ENCODE data around the gene PTPRG.

PTPRG gene

DNA sequence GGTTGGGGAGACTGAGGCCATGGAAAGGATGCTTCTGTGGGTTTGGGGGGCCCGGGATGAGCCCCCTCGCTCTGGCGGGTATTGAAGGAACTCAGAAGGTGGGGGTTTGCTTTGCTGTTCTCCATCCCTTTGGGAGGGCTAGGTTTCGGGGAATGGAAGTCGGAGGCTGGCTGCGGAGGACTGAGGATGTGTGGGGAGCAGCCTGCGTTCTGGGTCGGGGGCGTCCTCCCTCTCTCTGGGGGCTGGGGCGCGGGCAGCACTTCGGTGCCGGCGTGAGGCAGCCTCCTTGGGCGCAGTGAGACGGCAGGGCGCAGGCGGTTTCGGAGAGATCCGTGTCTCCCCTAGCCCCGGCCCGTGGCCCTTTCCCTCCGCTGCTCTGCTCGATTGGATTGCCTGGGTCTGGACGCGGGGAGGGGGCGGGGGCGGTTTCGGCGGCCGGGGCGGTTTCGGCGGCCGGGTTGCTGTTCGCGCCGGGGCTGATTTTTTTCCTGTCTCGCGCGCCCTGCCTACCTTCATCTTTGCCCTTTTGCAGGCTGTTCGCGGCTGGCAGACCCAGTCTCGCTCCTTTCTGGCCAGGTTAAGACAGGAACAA, 1.4 kb downstream of the PTPRG start:
- peak; percentile 21 for DNase-seq (ENCODE audit: low spot score)

DNA sequence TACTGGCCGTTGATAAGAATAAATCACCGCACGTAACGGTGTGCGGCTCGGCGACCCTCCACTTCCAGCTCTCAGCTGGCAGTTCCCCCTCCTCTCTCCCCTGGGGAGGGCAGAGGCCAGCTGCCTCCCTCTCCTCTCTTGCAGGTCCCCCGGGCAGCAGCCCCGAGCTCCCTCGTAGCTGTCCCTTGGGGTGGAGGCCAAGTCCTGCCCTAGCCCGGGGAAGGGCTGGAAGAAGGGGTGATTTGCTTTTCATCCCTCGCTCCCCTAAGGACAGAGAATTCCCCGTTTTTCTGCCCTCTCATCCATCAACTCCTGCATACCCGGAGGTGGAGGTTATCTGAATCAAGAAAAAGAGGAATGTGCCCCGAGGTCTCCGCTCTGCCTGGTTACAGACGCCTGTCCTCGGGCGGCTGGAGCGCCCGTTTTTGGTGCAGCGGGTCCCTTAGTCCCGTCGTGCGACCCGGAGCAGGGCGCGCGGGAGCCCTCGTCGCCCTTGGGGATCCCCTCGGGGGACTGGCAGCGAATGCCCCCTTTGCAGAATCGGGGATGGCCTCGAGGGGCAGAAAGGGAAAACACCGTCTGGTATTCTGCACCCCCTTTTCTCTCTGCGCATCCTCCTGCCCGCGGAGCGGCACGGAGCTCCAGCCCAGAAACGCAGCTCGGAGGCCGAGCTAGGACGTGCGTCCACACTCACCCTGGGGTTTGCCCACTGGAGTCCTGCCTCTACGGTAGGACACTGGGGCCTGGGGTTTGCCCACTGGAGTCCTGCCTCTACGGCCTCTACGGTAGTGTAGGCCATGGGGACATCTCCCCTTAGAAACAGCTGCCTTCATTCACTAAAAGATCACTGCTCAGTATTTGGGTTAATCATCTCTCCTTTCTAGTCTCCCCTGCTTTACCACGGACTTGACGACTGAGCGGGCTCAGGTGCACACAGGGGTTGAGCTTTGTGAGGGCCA, 2.2 kb downstream of the PTPRG start:
- DNase-seq (ENCODE audit: low spot score) = peak; percentile 17

DNA sequence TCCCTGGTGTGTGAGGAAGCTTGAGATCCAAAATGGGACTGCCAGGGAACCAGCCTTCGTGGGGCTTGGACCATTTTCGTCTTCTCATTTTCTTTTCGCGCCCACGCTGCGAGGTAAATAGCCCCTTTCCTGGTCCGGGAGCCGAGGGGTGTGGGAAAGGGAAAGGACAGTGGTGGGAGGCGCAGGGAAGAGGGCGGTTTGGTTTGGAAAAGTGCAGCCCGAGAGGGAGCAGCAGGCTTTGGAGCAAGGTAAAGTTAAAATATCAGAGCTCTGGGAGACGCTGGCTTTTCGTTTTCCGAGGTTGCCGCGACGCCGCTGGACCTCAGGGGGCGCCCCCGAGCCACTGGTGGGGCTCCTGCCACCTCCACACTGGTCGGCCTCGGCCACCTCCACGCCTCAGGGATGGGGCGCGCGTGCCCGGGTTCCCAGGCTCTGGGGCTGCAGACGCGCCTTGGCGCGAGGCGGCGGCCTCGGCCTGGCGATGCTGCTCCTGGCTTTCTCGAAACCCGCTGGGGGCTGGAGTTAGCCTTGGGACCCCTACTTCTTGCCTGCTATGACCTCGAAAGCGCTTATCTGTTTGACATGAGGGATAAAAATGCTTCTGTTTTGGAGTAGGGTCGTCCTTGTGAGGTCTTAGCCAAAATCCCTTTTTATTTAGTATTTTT, 3.2 kb downstream of the PTPRG start:
- DNase-seq (ENCODE audit: low spot score) = peak; percentile 52

DNA sequence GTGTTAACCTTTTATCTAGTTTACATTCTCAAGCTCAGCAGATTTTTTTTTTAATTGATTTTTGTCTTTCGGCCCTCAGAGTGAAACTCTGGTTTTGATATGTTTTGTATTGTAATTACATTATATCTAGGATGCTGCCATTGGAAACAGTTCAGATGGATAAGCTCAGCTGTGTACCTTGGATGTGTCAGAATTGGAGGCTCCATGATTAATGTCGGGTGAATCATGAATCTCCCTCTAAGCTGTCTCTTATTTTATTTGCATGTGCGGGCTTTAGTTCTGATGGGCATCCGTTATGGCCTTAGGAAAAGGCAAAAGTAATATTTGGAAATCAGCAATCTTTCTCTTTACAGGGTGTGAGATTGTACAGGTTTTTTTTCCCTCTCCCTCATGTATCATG, 4.2 kb downstream of the PTPRG start:
- no peak for DNase-seq (ENCODE audit: low spot score)

DNA sequence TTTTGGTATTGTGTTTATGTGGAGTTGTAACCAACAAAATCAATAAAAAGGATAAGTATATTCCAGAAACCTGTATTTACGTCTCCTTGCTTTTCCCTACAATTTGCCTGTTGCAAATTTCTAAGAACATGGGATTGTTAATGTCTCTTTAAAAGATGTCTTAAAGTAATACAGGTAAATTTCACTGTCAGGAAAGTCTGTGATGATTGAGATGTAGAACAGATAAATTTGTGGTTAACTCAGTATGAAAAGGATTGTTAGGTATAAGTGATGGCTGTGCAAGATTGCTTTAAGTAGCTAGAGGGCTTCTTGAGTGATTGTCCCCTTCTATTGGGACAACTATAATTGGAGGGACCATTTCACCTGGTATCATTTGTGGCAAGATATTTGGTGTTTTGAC, 6.8 kb downstream of the PTPRG start:
- DNase-seq (ENCODE audit: low spot score) = no peak

DNA sequence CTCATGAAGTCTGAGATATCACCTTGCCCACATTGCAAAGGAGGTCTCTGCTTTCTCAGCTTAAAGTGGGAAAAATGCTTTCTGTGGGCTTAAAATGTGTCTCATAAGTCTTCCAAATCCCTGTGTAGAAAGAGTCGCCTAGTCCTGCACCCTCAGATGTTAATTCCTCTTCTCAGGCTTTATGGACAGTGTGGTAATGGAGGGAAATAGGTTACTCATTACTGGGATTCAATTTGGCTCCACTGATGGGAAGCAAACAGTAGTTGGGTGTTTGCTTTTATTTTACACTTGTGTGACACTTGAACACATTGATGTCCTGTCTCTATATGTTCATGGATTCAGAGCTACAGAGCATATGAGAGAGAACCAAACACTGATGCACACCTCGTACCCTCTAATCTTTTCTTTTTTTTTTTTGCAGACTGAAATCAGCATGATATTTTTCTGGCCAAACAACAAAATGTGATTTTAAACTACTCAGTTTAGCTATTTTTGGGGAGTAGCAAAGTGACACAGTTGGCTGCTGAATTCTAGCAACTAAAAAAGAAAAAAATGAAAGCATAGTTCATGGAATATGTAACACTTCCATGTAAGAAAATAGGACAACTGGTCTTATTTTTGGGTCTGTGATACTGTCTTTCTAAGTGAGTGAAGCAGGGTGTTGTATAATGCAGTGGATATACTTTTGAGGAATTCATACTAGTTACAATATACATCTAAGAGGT, 8.6 kb downstream of the PTPRG start:
- DNase-seq (ENCODE audit: low spot score) = no peak

DNA sequence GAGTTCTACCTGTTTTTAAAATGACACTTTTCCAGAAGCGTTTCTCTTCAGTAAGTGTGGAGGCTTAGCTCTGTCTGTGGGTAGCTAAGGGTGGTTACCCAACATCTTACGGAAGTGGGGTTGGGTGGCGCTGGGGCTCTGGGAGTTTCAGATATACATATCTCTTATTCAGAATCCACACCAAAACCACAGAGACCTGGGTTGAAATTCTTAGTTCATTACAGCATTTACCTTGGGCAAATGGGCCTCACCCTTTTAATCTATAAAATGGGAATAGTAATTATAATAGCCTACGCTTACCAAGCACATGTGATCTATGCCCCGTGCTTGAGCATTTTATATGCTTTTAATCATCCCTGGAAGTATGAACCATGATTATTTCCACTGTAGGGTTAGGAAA, 9.4 kb downstream of the PTPRG start:
- DNase-seq (ENCODE audit: low spot score) = no peak

DNA sequence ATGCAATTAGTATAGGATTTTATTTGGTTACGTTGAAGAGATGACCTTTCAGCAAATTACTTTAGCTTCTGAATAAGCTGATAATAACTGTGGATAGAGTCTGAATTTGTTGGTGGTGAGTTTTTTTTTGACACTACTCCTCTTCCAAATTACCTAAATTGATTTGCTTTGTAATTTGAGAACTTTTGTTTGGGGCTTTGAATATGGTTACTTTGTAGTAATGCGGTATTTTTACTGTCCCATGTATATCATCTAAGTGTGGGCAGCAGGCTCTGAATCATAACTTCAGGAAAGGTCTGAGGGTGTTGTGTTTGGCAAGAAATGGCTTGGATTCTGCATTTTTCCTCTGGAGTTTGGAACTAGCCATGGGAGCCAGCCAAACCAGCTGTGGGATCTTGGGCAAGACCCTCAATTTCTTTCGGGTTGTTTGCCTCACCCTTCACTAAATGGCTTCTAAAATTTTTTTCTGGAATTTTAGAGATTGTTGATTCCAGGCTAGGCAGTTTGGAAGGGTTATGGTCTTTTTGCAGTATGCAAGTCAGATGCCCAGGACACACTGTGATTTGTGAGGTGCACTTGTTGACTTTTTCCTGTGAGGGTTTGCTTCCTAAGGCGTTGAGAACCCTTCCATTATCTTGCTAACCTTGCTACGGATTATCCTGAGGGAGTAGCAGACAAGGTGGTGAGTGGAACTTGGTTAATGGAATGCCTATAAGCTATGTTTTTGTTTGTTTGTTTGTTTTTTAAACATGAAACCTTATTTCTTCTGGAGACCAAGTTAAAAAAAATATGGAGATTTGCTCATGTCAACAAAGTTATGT, 10.4 kb downstream of the PTPRG start:
- DNase-seq (ENCODE audit: low spot score) = no peak

DNA sequence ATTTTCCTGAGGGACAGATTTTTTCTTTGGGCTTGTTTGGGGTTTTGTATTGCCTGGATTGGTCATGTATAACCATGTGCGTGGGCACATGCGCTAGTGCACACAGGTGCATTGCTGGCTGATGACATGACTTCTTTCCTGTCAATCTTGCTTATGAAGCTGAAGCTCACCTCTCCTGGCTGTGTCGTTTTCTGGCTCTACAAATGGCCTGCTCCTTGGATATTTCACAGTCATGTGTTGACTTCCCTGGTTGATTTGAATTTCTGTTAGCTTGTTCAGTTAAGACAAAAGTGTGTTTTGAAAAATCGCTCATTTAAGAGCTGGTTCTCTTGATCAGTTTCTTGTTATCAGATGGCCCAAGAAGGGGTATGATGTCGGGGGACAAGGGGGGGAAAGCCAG, 11.5 kb downstream of the PTPRG start:
- DNase-seq (ENCODE audit: low spot score) = no peak

DNA sequence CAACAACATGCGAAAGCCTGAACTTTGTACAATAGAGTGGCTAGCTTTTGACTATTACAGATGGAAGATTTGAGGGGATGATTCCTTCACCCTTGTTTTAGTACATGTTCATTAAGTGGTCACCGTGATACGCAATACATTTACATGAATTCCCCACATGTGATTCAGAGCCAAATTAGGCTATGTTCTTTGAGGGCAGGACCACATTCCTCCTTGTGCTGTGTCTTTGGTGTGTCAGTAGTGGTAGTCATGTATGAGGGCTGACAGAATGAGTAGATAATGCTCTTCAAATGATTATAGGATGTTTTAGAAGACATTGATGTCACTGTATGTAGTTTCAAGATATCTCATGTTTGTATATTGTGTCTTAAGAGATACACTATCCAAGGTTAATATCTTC, 12.1 kb downstream of the PTPRG start:
- no peak for DNase-seq (ENCODE audit: low spot score)

DNA sequence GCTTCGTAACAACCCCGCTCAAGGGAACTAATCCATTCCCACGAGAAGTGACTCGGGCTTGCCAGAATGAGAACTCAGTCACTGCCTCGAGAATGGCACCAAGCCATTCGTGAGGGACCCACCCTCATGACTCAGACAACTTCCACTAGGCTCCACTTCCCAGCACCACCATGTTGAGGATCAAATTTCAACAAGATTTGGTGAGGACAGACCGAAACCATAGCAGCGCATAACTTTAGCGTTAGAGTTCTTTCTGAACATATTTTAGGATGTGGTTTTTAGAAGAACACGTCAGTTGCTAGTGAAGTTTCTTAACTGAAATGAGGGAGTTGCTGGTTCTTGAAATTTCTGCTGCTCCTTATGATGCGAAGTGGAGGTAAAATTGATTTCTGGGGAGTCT, 13.5 kb downstream of the PTPRG start:
- no peak for DNase-seq (ENCODE audit: low spot score)

DNA sequence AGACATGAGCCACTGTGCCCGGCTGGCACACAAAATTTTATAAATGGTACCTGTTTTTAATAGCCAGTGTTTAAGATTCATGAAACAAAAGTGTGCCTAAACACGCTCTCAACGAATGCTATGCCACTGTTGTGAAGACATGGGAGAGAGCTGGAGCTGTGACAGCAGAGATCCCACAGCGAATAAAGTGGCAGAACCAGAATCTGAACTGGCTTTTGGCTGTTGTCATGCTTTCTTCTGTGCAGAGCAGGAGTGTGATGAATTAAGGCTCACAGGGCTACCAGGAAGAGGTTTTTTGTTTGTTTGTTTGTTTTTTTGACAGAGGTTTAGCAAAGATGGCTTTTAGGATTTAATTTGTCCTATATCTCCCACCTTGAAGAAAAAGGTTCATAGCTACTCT, 14.5 kb downstream of the PTPRG start:
- no peak for DNase-seq (ENCODE audit: low spot score)

DNA sequence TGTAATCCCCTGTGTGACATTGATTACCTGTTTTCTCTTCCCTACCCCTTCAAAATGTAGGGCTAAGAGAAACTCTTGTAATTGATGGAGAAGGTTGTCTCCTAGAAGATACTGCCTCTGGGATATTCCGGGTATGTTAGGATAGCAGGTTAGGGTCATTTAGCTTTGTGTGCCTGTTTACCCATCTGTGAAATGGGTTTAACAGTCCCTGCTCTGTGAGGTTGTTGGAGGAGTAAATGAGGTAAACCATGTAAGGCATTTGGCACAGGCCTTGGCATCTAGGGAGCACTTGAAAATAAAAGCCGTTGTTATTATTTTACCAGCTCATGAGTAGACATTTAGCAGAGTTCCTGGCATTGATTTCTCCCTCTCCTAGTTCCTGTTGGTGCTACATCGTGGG, 16.4 kb downstream of the PTPRG start:
- DNase-seq (ENCODE audit: low spot score) = no peak

DNA sequence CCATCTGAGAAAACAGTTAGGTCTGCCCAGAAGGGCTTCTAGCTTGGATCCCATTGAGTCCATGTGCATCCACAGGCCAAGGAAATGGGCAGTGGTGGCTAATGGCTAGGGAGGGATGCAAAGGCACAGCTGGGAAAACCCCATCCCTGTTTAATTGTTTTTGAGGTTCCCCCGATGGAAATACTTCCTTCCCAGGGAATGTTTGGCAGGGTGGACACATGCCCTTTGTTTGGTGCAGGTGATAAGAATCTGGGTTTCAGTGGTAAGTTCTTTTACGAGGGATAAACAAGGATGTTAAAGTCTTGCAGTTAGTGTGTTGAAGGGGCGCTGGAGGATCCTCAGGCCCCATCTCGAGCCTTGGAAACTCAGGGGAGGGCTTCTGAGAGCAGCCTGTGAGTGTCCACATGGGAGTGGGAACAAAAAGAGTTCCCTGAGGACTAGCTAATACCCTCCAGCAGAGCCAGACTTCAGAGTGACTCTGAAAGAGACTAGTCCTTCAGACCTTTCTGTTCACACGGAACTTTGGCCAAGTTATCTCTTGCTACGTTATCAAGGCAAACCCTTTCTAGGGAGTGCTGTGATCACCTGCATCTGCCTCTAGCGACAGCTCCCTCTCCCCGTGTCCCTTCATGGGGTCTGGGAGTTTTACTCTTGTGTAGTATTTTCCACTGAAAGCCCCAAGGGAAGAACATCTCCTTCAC, 17.4 kb downstream of the PTPRG start:
- DNase-seq (ENCODE audit: low spot score) = no peak

DNA sequence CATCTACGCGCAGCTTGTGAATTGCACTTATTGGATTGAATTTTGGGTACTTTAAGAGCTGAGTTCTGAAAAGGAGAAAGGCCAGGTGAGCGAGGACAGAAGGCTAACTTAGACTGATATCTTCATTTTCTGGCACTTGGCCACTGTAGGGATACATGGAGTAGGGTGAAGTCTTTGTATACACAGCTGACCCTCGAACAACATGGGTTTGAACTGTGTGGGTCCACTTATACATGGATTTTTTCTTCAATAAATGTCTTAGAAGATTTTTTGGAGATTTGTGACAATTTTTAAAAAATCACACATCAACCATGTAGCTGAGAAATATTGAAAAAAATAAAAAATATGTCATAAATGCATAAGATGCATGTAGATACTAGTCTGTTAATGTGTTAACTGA, 18.3 kb downstream of the PTPRG start:
- DNase-seq (ENCODE audit: low spot score) = no peak

DNA sequence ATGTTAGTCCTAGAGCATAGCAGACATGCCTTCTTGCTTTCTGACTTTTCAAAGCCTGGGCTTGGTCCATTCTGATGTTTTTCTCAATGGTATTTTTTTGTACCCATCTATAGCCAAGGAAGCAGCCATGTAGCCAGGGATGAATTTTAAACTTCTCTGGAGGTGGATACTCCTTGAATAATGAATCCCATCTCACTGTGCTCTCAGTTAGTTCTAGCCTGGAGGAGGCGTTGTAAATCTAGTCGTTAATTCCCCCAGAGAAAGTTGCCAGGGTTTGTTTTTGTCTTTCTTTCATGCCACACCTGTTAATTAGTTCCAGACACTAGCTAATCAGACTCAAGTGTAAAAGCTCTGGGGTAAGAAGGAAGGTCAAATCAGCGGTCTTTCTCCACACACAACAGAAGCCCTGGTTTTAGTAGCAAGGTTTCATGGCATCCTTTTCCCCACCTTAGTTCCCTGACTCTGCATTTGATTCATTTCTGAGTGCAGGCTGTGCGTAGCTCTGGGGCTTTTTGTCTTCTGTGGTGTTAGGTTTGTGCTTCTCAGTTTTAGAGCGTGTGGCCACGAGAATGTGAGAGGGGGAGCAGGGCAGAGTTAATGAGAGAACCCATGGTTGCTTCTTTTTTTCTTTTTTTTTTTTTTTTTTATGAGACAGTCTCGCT, 19.7 kb downstream of the PTPRG start:
- DNase-seq (ENCODE audit: low spot score) = no peak

DNA sequence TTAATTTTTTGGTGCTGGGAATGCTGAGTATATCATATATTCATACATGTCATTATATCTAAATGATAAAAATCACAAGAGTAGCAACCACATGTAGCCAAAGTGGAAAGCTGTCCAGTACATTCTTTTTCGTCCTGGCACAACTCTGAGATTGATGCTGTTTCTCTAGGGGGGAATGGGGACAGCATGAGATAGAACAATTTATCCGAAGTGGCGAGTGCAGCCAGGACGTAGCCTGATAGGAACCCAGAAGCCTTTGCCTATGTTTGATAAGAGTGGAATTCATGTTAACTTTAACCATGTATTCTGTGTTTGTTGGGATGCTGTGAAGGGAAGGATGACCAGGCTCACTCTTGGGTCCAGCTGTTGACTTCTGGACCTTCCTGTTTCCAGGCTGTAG, 20.9 kb downstream of the PTPRG start:
- DNase-seq (ENCODE audit: low spot score) = no peak

DNA sequence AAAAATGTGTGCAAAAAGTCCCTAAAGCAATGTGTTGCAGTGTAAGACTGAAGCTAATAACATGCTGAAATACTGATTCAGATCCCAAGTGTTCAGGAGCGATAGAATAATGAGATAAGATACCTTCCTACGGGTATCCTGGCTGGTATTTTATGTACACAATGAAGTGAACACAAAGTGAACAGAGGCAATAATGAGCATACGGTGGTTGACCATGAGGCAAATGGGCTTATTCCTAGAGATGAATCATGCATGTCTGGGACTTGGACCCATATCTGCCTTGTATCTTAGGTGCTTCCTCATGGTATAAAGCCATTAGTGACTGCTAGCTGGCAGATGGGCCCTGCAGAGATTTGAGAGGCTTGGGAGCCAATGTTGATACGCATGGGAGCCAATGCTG, 21.5 kb downstream of the PTPRG start:
- DNase-seq (ENCODE audit: low spot score) = no peak

DNA sequence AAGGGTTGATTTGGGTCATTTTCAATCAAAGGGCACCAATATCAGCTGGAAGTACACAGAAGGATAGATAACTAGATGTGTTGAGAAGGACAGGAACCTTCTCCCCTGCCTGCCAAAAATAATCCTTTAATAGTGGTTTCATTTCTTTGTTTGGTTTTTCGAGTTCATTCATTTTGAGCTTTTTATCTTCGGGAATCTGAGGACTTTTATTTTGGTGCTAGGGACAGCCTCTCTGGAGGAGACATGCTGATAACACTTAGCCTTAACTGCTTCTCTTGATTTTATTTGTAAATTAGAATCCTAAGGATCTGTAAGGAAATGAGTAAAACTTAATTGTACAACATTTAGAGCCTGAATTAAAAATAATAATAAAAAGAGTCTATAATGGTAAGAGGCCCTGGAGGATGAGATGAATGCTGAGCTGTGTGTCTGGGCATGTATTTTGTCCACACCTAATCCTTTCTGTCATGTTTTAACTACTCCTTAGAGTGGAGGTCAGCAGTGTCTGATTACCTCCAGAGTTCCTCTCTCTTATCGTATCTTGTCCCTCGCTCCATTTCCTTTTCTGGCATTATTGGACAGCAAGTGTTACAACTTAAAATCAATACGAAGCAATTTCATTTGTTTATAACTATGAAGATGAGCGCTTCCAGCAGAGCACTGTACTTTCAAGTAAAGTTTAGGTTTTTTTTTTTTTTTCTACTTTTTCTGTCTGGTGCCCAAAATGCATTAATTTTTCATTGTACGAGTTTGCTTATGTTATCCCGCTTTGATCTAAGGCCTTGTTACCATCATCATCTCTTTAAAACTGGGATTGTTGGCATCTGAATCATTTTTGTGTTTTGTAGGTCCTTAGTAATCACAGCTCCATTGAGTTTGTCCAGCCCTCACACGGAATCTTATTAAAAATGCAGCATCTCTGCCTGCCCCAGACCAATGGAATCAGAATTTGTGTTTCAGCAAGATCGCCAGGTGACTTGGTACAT, 22.8 kb downstream of the PTPRG start:
- DNase-seq (ENCODE audit: low spot score) = no peak
